HG03280 (cell line): ENCODE measurements around the gene CAVIN4.

Experiments used
- ATAC-seq: cut with Tn5 transposase; IDR thresholded peaks from one replicate; pipeline ENCODE4 v1.9.1; 2021; ENCODE audit warnings: mild to moderate bottlenecking, moderate library complexity; ENCODE audit not compliant: unreplicated experiment

The CAVIN4 gene

GRCh38 chr9:100577776-100578448 lies at the start of gene CAVIN4:
Gene CAVIN4, plus strand, starts transcription at chr9:100578079. Its CDS starts 65 bp downstream, at chr9:100578144.
- no peak for ATAC-seq

- ATAC-seq, result no peak
Measured at GRCh38 chr9:100534401-100534800, 43.5 kb upstream of the CAVIN4 start.

GRCh38 chr9:100540327-100540726 lies 37.6 kb upstream of the CAVIN4 start:
- ATAC-seq, result no peak

GRCh38 chr9:100549048-100549447 lies 28.8 kb upstream of the CAVIN4 start:
- no peak for ATAC-seq

GRCh38 chr9:100554935-100555401 lies 22.9 kb upstream of the CAVIN4 start:
- peak; percentile 60 for ATAC-seq

GRCh38 chr9:100555471-100555870 lies 22.4 kb upstream of the CAVIN4 start:
- ATAC-seq, result peak; percentile 59

GRCh38 chr9:100557053-100557452 lies 20.8 kb upstream of the CAVIN4 start:
- ATAC-seq, result no peak

- no peak for ATAC-seq
Measured at GRCh38 chr9:100561256-100561655, 16.6 kb upstream of the CAVIN4 start.

- ATAC-seq, result no peak
Measured at GRCh38 chr9:100567856-100568255, 10.0 kb upstream of the CAVIN4 start.

- ATAC-seq, result no peak
Measured at GRCh38 chr9:100573655-100574260, 4.1 kb upstream of the CAVIN4 start.

GRCh38 chr9:100575006-100575405 lies 2.9 kb upstream of the CAVIN4 start:
- no peak for ATAC-seq

- ATAC-seq, result no peak
Measured at GRCh38 chr9:100575765-100576386, 2.0 kb upstream of the CAVIN4 start.

- ATAC-seq, result no peak
Measured at GRCh38 chr9:100578610-100579009, 731 bp downstream of the CAVIN4 start.

GRCh38 chr9:100579665-100580064 lies 1.8 kb downstream of the CAVIN4 start:
- ATAC-seq, result no peak

- no peak for ATAC-seq
Measured at GRCh38 chr9:100580257-100580656, 2.4 kb downstream of the CAVIN4 start.

- ATAC-seq, result no peak
Measured at GRCh38 chr9:100581081-100581480, 3.2 kb downstream of the CAVIN4 start.

GRCh38 chr9:100581661-100582060 lies 3.8 kb downstream of the CAVIN4 start:
- no peak for ATAC-seq

GRCh38 chr9:100583014-100583802 lies 5.3 kb downstream of the CAVIN4 start:
- ATAC-seq, result no peak

- no peak for ATAC-seq
Measured at GRCh38 chr9:100584951-100585350, 7.1 kb downstream of the CAVIN4 start.

- ATAC-seq, result no peak
Measured at GRCh38 chr9:100586093-100586492, 8.2 kb downstream of the CAVIN4 start.

- no peak for ATAC-seq
Measured at GRCh38 chr9:100587375-100587774, 9.5 kb downstream of the CAVIN4 start.
